ENCODE data around the gene SAYSD1.

SAYSD1 gene

GRCh38 chr6:39079197-39080125, 35.5 kb downstream of the SAYSD1 start:
- DNase-seq (ENCODE audit: low read depth), result no peak

GRCh38 chr6:39078695-39079094, 36.3 kb downstream of the SAYSD1 start:
- DNase-seq (ENCODE audit: low read depth), result no peak

GRCh38 chr6:39077882-39078594, 36.9 kb downstream of the SAYSD1 start:
- DNase-seq (ENCODE audit: low read depth), result no peak

- DNase-seq (ENCODE audit: low read depth), result no peak
These were observed 38.1 kb downstream of the SAYSD1 start for GRCh38 chr6:39076623-39077535.

- DNase-seq (ENCODE audit: low read depth), result no peak
These were observed 39.0 kb downstream of the SAYSD1 start for GRCh38 chr6:39075807-39076622.

- DNase-seq (ENCODE audit: low read depth), result no peak
These were observed 39.8 kb downstream of the SAYSD1 start for GRCh38 chr6:39075010-39075686.

GRCh38 chr6:39074486-39074885, 40.5 kb downstream of the SAYSD1 start:
- DNase-seq (ENCODE audit: low read depth), result no peak

GRCh38 chr6:39073471-39074355, 41.3 kb downstream of the SAYSD1 start:
- no peak for DNase-seq (ENCODE audit: low read depth)

- DNase-seq (ENCODE audit: low read depth), result no peak
These were observed 42.2 kb downstream of the SAYSD1 start for GRCh38 chr6:39072830-39073229.

- no peak for DNase-seq (ENCODE audit: low read depth)
These were observed 46.6 kb downstream of the SAYSD1 start for GRCh38 chr6:39068391-39068790.

GRCh38 chr6:39065561-39065960, 49.4 kb downstream of the SAYSD1 start:
- no peak for DNase-seq (ENCODE audit: low read depth)

GRCh38 chr6:39063526-39063925, 51.5 kb downstream of the SAYSD1 start:
- DNase-seq (ENCODE audit: low read depth), result no peak

- DNase-seq (ENCODE audit: low read depth), result no peak
These were observed 52.8 kb downstream of the SAYSD1 start for GRCh38 chr6:39062014-39062740.

- DNase-seq (ENCODE audit: low read depth), result no peak
These were observed 53.4 kb downstream of the SAYSD1 start for GRCh38 chr6:39061588-39061987.

GRCh38 chr6:39061182-39061581, 53.8 kb downstream of the SAYSD1 start:
- DNase-seq (ENCODE audit: low read depth), result no peak

- no peak for DNase-seq (ENCODE audit: low read depth)
These were observed 54.4 kb downstream of the SAYSD1 start for GRCh38 chr6:39060467-39061160.

GRCh38 chr6:39059496-39060310, 55.3 kb downstream of the SAYSD1 start:
- DNase-seq (ENCODE audit: low read depth), result no peak
